Loucy (cell line): ENCODE measurements around the gene LCE1D.

Experiments
- EZH2phosphoT487 ChIP-seq: fragments of 200-600 bp; IDR thresholded peaks from 2 replicates; pipeline ENCODE4 v1.6.1; 2018; ENCODE audit warnings: antibody characterized with exemption, mild to moderate bottlenecking, moderate library complexity, borderline replicate concordance
- TF ChIP-seq, protein P1 (sequence below): fragments of 200-600 bp; sonication (generic); conservative IDR thresholded peaks from 2 replicates; pipeline ENCODE4 v1.5.1; 2014; ENCODE audit warnings: mild to moderate bottlenecking, antibody characterized with exemption, low read length

DNA sequence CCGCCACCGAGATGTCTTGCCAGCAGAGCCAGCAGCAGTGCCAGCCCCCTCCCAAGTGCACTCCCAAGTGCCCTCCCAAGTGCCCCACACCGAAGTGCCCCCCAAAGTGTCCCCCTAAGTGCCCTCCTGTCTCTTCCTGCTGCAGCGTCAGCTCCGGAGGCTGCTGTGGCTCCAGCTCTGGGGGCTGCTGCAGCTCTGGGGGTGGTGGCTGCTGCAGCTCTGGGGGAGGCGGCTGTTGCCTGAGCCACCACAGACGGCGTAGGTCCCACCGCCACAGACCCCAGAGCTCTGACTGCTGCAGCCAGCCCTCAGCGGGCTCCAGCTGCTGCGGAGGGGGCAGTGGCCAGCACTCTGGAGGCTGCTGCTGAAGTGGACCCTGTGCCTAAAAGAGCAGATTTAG, 20.2 kb upstream of the LCE1D start:
- TF ChIP-seq, protein P1, sequence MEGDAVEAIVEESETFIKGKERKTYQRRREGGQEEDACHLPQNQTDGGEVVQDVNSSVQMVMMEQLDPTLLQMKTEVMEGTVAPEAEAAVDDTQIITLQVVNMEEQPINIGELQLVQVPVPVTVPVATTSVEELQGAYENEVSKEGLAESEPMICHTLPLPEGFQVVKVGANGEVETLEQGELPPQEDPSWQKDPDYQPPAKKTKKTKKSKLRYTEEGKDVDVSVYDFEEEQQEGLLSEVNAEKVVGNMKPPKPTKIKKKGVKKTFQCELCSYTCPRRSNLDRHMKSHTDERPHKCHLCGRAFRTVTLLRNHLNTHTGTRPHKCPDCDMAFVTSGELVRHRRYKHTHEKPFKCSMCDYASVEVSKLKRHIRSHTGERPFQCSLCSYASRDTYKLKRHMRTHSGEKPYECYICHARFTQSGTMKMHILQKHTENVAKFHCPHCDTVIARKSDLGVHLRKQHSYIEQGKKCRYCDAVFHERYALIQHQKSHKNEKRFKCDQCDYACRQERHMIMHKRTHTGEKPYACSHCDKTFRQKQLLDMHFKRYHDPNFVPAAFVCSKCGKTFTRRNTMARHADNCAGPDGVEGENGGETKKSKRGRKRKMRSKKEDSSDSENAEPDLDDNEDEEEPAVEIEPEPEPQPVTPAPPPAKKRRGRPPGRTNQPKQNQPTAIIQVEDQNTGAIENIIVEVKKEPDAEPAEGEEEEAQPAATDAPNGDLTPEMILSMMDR = no peak
- TF ChIP-seq EZH2phosphoT487 = no peak
